HG02623 (cell line): ENCODE data around the gene RAB29.

Source experiments
- ATAC-seq: cut with Tn5 transposase; IDR thresholded peaks from one replicate; pipeline ENCODE4 v1.9.1; 2021; ENCODE audit warnings: moderate library complexity; ENCODE audit not compliant: unreplicated experiment

Gene RAB29

GRCh38 chr1:205797168-205797567 lies 21.9 kb upstream of the RAB29 start:
- ATAC-seq: no peak

- no peak for ATAC-seq
Observed at GRCh38 chr1:205794011-205794730, 18.9 kb upstream of the RAB29 start.

- ATAC-seq: no peak
Observed at GRCh38 chr1:205792961-205793673, 17.8 kb upstream of the RAB29 start.

- ATAC-seq: no peak
Observed at GRCh38 chr1:205792481-205792881, 17.2 kb upstream of the RAB29 start.

- ATAC-seq: peak; percentile 56
Observed at GRCh38 chr1:205791568-205792180, 16.4 kb upstream of the RAB29 start.

- no peak for ATAC-seq
Observed at GRCh38 chr1:205787287-205787916, 12.1 kb upstream of the RAB29 start.

- no peak for ATAC-seq
Observed at GRCh38 chr1:205786601-205787000, 11.3 kb upstream of the RAB29 start.

GRCh38 chr1:205785446-205785845 lies 10.2 kb upstream of the RAB29 start:
- ATAC-seq: no peak

- ATAC-seq: no peak
Observed at GRCh38 chr1:205783904-205784303, 8.6 kb upstream of the RAB29 start.

GRCh38 chr1:205783433-205783795 lies 8.1 kb upstream of the RAB29 start:
- no peak for ATAC-seq

- no peak for ATAC-seq
Observed at GRCh38 chr1:205782627-205783432, 7.5 kb upstream of the RAB29 start.

GRCh38 chr1:205780335-205780734 lies 5.1 kb upstream of the RAB29 start:
- no peak for ATAC-seq

- no peak for ATAC-seq
Observed at GRCh38 chr1:205777994-205778393, 2.7 kb upstream of the RAB29 start.

GRCh38 chr1:205775717-205776056 lies 405 bp upstream of the RAB29 start:
- no peak for ATAC-seq

GRCh38 chr1:205774198-205775014 lies 876 bp downstream of the RAB29 start:
- ATAC-seq: peak; percentile 10

- ATAC-seq: no peak
Observed at GRCh38 chr1:205772607-205773032, 2.7 kb downstream of the RAB29 start.

- no peak for ATAC-seq
Observed at GRCh38 chr1:205770618-205771017, 4.7 kb downstream of the RAB29 start.

GRCh38 chr1:205769641-205770365 lies 5.5 kb downstream of the RAB29 start:
- ATAC-seq: no peak

- no peak for ATAC-seq
Observed at GRCh38 chr1:205767248-205767647, 8.0 kb downstream of the RAB29 start.
